ENCODE data around the gene ZNF709. TPM values are rescaled to one million over a fixed set of nuclear protein-coding genes. Genes with fewer than 3 reads are reported as not detected.
"Not testable (repeated sequence)": the region's sequence is repeated elsewhere in the genome, so short reads cannot be mapped to it uniquely, and the experiment has no call there.

The ZNF709 gene
- total and polyA plus RNA-seq, 2 of the 13 experiments (the other 11 are each of a cell fraction or from before 2014, with no cell fraction given) = 1.5 to 3.9 TPM

DNA sequence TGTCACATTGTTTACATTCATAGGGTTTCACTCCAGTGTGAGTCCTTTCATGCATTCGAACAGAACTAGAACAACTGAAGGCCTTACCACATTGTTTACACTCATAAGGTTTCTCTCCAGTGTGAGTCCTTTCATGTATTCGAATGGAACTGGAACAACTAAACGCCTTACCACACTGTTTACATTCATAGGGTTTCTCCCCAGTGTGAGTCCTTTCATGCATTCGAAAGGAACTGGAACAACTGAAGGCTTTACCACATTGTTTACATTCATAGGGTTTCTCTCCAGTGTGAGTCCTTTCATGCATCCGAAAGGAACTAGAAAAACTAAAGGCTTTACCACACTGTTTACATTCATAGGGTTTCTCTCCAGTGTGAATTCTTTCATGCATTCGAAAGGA, 20.5 kb downstream of the ZNF709 start:
- H3K4me1 ChIP-seq (ENCODE audit: insufficient read depth, low read length); H2AFZ ChIP-seq (ENCODE audit: low read length); ATAC-seq; FAIRE-seq; DNase-seq (ENCODE audit: low spot score); CTCF ChIA-PET (ENCODE audit: low intra/inter-chr PET ratio, low total read pairs); H4K20me1 ChIP-seq (ENCODE audit: insufficient read depth, low read length); intact Hi-C loops (cut with micrococcal nuclease; ENCODE audit: unreplicated experiment); in situ Hi-C loops (cut with HindIII; ENCODE audit: extremely low pct_ligation_motif_present, low pct_unique_long_range_greater_than_20kb); H3K79me2 ChIP-seq (ENCODE audit: insufficient read depth, low read length); POLR2A ChIA-PET; H3K9ac ChIP-seq (ENCODE audit: insufficient read depth, low read depth, low read length); H3K27ac ChIP-seq (ENCODE audit: extremely low read length, insufficient read depth, low read length); H3K4me2 ChIP-seq (ENCODE audit: low read depth, low read length); H3K27me3 ChIP-seq (ENCODE audit: control insufficient read depth in 1 of 2, insufficient read depth in 2 of 2, low read length in 2 of 2); H3K4me3 ChIP-seq (replicated peaks in 1 of 3; ENCODE audit: insufficient read depth in 1 of 3, low read depth in 2 of 3, low read length in 3 of 3): not testable (repeated sequence)
- WGBS (ENCODE audit: low lambda C conversion rate) = 94% methylated on average over 6 of the region's 6 CpGs
- H3K36me3 ChIP-seq (replicated peaks in 1 of 2; ENCODE audit: control insufficient read depth in 1 of 2, insufficient read depth in 2 of 2, low read length in 2 of 2) = peaks cover 7 to 15% of the 10 kb centered on the region in 2 experiments; a peak in 4 of 5 replicates
- peaks cover 44% of the 10 kb centered on the region for H3K9me3 ChIP-seq (ENCODE audit: low read length)
- BruUV-seq (replicated peaks) = TSS peak; percentile 30

DNA sequence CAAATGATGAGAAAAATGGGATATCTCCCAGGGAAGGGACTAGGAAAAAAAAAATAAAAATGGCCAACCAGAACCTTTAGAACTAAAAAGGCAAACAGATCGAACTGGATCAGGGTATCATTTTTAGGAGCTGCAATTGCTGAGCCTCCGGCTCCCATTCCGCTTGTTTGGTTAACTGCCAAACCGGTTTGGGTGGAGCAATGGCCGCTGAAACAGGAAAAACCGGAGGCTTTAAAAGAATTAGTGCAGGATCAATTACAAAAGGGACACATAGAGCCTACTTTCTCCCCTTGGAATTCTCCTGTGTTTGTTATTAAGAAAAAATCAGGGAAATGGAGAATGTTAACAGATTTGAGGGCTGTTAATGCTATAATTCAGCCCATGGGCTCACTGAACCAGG, 31.1 kb downstream of the ZNF709 start:
- Histone ChIP-seq H3K4me3 (replicated peaks in 1 of 3; ENCODE audit: insufficient read depth in 1 of 3, low read depth in 2 of 3, low read length in 3 of 3) (no peak overlapping the region), H3K27ac (ENCODE audit: extremely low read length, insufficient read depth, low read length) (no peak overlapping the region), H3K79me2 (ENCODE audit: insufficient read depth, low read length) (no peaks in the 10 kb centered on the region), H2AFZ (ENCODE audit: low read length) (no peak overlapping the region), H3K4me2 (ENCODE audit: low read depth, low read length) (no peak overlapping the region), H3K9me3 (ENCODE audit: low read length) (no peaks in the 10 kb centered on the region), H3K27me3 (ENCODE audit: control insufficient read depth in 1 of 2, insufficient read depth in 2 of 2, low read length in 2 of 2) (no peaks in the 10 kb centered on the region), H3K4me1 (ENCODE audit: insufficient read depth, low read length) (no peaks in the 10 kb centered on the region), H3K36me3 (replicated peaks in 1 of 2; ENCODE audit: control insufficient read depth in 1 of 2, insufficient read depth in 2 of 2, low read length in 2 of 2) (no peaks in the 10 kb centered on the region), H3K9ac (ENCODE audit: insufficient read depth, low read depth, low read length) (no peak overlapping the region), H4K20me1 (ENCODE audit: insufficient read depth, low read length) (no peaks in the 10 kb centered on the region)
- ChIA-PET CTCF (ENCODE audit: low intra/inter-chr PET ratio, low total read pairs) (no interaction called here), POLR2A (no interaction called here)
- BruUV-seq (replicated peaks) = no TSS peak
- DNase-seq (ENCODE audit: low spot score) = no peak
- ATAC-seq = no peak
- intact Hi-C loops (cut with micrococcal nuclease; ENCODE audit: unreplicated experiment) (no loop called here), in situ Hi-C loops (cut with HindIII; ENCODE audit: extremely low pct_ligation_motif_present, low pct_unique_long_range_greater_than_20kb) (no loop called here)
- TF ChIP-seq ZNF331 (CRISPR knock-in tag; IDR thresholded peaks at IDR 0.05) (no peak), ZBTB26 (CRISPR knock-in tag; IDR thresholded peaks at IDR 0.05; ENCODE audit: borderline replicate concordance) (no peak), ZNF557 (CRISPR knock-in tag; IDR thresholded peaks at IDR 0.05) (no peak), TCF7 (IDR thresholded peaks at IDR 0.05; ENCODE audit: low read depth) (no peak), SNAI1 (CRISPR knock-in tag; IDR thresholded peaks at IDR 0.05; ENCODE audit: borderline replicate concordance) (no peak), SIX1 (CRISPR knock-in tag; IDR thresholded peaks at IDR 0.05; ENCODE audit: borderline replicate concordance) (no peak)
- no peak for FAIRE-seq
- 71% methylated on average over 6 of the region's 6 CpGs for WGBS (ENCODE audit: low lambda C conversion rate)
